Hematopoietic multipotent progenitor cell treated with erythropoietin and hydrocortisone succinate and interleukin-3 and kit ligand, for 6 days (in vitro differentiated cells): Measurements from ENCODE around the gene QPRT.
"Not testable (repeated sequence)": the region's sequence is repeated elsewhere in the genome, so short reads cannot be mapped to it uniquely, and the experiment has no call there.

Experiments used
- DNase-seq: peaks from one replicate; pipeline ENCODE4 v3.0.0-alpha.2; 2015

The QPRT gene

GRCh38 chr16:29678691-29679267, at the start of gene QPRT:
Gene QPRT, plus strand, starts transcription at chr16:29679180. Its CDS starts 18 bp downstream, at chr16:29679198.
- DNase-seq, result peak; percentile 79

DNA sequence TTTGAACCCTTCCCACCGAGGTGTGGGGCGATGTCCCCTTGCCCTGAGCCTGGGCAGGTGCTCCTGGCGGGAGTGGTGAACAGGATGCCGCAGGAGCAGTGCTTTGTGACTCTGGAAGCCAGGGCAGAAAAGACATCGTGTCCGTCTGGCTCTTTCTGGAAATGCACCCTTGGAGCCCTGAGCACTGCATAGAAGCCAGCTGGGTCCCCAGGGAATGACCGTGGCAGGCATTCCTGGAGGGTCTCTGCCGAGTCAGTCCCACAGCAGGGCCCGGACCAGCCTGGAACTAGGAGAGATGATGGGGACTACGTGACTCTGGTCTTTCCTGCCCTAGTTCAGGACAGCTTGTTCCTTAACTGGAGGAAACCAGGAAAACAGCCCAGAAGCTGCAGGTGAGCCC, 49.7 kb upstream of the QPRT start:
- DNase-seq, result not testable (repeated sequence)

- not testable (repeated sequence) for DNase-seq
Measured at GRCh38 chr16:29631658-29632057, 47.3 kb upstream of the QPRT start.

DNA sequence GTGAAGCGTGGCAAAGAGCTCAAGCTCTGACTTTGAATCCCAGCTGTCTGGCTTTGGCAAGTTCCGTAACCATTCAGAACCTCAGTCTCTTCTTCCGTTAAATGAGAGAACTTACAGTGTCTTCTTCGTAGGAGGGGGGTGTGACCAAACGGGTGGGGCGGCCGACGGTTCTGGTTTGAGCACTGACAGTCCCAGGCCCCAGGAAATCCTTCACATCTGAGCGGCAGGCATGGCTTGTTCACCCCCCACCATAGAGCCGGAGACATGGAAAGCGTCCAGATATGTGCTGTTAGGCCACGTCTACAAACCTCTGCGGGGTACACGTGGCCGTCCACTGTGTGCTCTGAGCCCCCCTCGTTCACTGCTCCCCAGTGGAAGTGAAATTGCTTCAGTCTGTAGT, 43.1 kb upstream of the QPRT start:
- not testable (repeated sequence) for DNase-seq

DNA sequence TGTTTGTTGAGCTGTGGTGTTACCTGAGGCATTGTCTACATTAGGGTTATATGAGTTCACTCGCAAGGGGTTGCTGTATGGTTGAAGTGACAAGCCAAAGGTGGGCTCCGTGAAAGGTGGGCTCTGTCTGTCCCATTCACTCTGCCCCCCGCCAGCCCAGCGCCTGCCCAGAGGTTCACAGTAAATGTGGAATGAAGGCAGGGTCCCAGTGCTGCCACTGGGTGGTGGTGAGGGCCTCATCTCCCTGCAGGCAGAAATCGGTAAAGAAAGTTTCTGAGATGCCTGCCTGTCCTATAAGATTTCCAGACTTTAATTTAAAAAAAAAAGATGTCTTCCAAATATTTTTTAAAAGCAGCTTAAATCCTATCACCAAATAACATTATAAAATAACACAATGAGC, 42.6 kb upstream of the QPRT start:
- DNase-seq, result not testable (repeated sequence)

DNA sequence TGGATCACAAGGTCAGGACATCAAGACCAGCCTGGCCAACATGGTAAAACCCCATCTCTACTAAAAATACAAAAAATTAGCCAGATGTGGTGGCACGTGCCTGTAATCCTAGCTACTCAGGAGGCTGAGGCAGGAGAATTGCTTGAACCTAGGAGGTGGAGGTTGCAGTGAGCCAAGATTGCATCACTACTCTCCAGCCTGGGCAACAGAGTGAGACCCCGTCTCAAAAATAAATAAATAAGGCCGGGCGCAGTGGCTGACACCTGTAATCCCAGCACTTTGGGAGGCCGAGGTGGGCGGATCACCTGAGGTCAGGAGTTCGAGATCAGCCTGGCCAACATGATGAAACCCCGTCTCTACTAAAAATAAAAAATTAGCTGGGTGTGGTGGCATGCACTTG, 40.2 kb upstream of the QPRT start:
- not testable (repeated sequence) for DNase-seq

DNA sequence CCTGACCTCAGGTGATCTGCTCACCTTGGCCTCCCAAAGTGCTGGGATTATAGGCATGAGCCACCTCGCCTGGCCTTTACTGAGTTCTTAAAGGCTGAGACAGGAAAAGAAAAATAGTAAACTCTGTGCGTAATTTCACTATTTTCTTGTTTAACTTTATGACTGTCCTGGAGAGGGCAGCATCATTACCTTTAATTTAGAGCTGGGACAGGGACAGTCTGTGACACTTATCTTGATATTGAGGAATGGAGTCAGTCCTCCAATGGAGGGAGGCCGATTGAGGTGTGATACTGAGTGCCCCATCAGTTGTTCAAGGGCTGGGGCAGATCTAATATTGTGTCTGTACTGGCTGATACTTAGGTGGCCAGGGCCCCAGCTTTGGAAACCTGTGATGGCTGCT, 37.4 kb upstream of the QPRT start:
- DNase-seq, result peak; percentile 87

DNA sequence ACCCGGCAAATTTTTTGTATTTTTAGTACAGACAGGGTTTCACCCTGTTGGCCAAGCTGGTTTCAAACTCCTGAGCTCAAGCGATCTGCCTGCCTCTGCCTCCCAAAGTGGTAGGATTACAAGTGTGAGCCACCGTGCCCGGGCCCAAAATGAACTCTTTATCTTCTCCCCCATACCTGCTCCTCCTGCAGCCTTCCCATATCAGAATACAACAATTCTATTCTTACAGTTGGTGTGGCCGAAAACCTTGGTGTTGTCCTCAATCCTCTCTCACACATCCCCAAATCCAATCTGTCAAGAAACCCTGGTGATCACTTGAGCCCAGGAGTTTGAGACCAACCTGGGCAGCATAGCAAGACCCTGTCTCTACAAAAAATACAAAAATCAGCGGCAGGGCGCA, 35.4 kb upstream of the QPRT start:
- DNase-seq, result peak; percentile 67

DNA sequence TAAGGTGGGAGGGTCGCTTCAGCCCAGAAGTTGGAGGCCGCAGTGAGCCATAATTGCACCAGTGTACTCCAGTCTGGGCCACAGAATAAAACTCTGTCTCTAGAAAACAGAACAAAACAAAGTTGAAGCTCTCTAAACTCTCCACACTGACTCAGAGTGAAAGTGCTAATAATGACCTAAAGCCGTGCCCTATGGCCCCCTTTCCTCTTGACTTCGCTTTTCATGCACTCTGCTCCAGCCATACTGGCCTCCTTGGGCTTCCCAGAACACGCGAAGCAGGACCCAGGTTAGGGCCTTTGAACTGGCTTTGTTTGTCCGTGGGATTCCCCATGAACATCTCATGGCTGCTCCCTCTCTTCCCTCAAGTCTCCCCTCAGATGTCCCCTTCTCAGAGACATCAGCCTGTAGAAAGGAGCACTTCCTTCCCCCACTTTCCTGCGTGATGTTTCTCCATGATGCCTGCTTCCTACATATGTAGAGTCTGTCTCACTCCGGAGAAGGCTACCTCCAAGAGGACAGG, 34.6 kb upstream of the QPRT start:
- no peak for DNase-seq

DNA sequence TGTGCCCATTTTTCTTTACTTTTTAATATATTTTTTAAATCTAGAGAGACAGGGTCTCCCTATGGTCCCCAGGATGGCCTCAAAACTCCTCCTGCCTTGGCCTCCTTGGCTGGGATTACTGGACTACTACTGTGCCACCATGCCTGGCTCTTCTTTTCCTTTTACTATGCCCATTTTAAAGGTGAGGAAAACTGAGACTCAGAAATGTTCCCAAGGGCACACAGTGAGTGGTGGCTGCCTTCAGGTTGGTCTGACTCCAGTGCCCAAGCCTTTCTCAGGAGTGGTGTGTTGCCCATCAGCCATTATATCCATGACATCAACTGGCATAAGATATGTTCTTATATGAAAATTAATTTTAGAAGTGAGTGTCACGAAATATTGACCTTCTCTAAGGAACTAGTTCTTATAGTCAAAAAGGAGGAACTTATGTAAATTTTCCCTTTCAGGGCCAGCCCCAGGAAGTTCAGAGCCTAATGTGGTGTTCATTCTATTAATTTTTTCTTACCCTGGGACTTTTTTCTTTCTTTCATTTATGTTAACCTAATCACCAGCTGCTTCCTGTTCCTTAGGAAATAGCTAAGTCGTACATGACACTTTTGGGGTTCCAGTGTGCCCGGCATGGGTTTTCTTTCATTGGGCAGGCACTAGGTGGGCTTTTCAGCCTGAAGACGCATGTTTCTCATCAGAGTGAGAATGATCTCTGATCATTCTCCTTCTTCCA, 33.8 kb upstream of the QPRT start:
- peak; percentile 39 for DNase-seq

GRCh38 chr16:29645694-29646187, 33.2 kb upstream of the QPRT start:
- peak; percentile 89 for DNase-seq

DNA sequence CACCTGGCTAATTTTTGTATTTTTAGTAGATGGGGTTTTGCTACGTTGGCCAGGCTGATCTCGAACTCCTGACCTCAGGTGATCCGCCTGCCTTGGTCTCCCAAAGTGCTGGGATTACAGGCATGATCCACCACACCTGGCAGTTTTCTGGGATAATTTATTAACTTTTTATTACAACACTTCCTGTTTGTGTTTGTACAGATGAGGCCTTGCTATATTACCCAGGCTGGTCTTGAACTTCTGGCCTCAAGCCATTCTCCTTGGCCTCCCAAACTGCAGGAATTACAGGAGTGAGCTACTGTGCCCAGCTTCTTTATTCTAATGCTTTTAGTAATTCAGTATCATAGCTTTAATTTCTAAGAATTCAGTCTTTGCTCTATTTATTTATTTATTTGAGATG, 32.0 kb upstream of the QPRT start:
- DNase-seq, result no peak

DNA sequence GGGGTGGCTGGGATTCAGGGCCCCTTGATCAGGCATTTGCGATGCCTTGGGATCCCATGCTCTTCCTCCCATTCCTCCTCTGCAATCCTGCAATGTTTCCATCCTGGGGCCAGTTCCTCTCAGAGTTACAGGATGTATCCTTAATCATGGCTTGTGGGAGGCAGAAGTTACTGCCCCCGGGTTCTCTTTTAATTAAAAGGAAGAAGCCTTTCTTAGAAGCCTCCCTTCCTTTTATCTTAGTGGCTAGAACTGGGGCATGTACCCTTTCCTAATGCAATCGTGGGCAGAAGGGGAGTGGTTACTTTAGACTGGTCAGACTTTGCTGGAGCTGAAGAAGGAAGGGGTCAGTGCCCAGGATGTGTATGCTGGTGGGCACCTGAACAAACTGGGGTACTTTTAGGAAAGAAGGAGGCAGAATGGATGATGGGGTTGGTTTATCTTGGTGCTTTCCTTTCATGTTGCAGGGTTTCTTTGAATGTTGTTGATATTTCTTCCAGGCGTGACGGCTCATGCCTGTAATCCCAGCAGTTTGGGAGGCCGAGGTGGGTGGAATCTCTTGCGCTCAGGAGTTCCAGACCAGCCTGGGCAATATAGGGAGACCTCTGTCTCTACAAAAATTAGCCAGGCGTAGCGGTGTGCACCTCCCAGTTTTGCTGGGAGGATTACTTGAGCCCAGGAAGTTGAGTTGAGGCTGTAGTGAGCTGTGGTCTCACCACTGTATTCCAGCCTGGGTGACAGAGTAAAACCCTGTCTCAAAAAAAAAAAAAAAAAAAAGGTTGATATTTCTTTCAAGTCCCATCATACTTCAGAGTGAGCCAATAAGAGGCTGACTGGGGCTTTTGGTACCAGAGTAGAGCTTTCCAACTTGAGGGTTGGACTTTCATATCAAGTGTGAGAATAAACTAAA, 29.1 kb upstream of the QPRT start:
- DNase-seq, result no peak

- no peak for DNase-seq
Measured at GRCh38 chr16:29650771-29651170, 28.2 kb upstream of the QPRT start.

DNA sequence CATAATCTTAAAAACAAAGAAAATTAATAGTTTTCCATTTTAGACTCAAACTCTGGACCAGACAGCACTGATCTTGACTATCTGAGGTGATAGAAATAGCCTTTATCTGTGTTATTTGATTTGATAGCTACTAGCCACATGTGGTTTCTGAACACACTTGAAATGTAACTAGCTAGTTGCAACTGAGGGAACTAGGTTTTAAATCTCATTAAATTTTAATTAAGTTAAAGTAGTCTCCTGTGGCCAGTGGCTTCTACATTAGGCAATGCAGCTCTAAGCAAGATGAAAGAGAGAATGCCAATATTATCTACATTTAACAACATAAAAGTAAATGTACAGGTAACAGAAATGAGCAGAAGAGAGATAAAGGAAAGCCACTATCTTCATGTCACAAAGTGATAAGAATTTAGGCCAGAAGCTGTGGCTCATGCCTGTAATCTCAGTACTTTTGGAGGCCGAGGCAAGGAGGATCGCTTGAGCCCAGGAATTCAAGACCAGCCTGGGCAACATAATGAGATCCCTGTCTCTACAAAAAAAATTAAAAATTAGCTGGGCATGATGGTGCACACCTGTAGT, 27.1 kb upstream of the QPRT start:
- DNase-seq, result no peak

DNA sequence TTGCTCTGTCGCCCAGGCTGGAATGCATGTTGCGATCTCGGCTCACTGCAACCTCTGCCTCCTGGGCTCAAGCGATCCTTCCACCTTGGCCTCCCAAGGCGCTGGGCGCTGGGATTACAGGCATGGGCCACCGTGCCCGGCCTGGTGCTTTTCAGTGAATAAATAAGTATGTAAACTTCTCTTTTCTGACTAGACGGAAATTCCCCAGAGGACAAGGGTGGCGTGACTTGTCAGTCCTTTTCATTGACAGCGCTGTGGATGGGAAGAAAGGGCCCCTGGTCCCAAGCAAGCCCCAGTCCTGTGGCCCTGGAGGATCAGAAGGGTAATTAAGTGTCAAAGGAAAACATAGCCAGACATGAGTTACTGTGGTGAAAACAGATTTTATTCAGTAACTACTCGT, 25.5 kb upstream of the QPRT start:
- DNase-seq, result no peak

DNA sequence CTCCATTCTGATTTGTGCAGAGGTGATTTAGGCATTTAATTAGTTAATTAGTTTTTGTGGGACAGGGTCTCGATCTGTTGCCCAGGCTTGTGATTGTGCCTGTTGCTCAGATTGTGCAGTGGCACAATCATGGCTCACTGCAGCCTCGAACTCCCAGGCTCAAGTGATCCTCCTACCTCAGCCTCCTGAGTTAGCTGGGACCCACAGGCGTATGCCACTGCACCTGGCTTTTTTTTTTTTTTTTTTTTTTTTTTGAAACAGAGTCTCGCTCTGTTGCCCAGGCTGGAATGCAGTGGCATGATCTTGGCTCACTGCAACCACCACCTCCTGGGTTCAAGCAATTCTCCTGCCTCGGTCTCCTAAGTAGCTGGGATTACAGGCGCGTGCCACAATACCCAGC, 25.1 kb upstream of the QPRT start:
- not testable (repeated sequence) for DNase-seq

DNA sequence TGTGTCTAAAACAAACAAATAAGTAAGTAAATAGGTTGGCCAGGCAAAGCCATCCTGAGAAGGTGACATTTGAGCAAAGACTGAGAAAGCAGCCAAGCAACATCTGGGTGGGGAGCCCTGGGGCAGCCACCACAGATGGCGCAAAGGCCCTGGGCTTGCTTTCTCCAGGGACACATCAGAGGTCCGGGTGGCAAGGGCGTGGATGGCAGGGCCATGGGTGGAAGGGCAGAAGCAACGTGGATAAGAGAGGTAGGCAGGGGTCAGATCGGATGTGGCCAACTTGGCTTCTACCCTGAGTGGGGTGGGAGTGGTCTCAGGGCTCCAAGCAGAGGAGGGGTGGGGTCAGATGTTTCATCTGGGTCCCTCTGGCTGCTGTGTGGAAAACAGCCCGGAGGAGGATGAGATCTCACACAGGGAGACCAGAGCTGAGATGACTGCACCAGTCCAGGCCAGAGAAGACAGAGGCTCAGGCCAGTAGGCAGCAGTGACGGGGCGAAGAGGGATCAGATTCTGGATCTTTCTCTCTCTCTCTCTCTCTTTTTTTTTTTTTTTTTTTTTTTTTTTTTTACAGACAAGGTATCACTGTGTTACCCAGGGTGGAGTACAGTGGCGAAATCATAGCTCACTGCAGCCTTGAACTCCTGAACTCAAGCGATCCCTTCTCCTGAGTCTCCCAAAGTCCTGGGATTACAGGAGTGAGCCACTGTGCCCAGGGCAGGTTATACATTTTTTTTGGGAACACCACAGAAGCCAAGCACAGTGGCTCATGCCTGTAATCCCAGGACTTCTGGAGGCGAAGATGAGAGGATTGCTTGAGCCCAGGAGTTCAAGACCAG, 22.1 kb upstream of the QPRT start:
- DNase-seq, result no peak

DNA sequence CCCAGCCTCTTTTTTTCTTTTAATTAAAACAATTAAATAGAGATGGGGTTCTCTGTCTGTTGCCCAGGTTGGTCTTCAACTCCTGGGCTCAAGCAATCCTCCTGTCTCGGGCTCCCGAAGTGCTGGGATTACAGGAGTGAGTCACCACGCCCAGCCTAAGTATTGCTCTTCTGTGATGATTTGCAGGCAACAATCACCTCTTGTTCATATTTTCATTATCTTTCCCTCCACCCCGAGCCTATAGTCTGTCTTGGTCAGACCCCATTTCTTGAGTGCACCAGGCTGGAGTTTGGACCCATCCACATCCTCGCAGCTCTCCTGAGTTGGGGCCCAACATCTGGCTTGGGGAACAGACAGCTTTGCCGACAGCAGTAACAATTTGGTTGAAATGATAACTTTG, 20.3 kb upstream of the QPRT start:
- no peak for DNase-seq

- DNase-seq, result no peak
Measured at GRCh38 chr16:29662000-29662728, 16.8 kb upstream of the QPRT start.

GRCh38 chr16:29662729-29663015, 16.3 kb upstream of the QPRT start:
- DNase-seq, result peak; percentile 88
